Measurements from ENCODE around the gene GHRHR.

Gene GHRHR

GRCh38 chr7:31017032-31017675 lies 53.4 kb downstream of the GHRHR start:
- DNase-seq (ENCODE audit: low read depth) = no peak
- H3K4me3 ChIP-seq (ENCODE audit: low read depth, low read length) = no peak overlapping the region
- TF ChIP-seq CTCF (conservative IDR thresholded peaks at IDR 0.05; ENCODE audit: low read depth, low read length) = no peak

DNA sequence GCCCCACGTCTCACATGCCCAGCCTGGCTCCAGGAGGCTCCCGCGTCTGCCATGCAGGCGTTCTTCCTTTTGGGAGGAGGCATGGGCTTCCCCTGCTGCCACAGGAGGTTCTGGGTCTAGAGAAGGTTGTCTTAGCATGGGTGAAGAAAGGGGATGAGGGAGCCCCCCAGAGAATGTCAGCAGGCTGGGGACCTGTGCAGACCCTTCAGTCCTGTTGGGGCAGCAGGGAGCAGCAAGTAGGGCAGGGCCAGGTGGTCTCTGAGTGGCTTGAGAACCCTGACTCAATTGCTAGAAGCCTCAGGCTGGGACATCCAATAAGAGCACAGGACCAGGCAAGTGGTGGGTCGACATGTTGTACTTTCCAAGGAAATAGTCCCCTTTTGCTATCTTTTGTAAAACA lies 54.0 kb downstream of the GHRHR start:
- no peak overlapping the region for H3K4me3 ChIP-seq (ENCODE audit: low read depth, low read length)
- DNase-seq (ENCODE audit: low read depth) = no peak
- TF ChIP-seq CTCF (conservative IDR thresholded peaks at IDR 0.05; ENCODE audit: low read depth, low read length) = no peak

DNA sequence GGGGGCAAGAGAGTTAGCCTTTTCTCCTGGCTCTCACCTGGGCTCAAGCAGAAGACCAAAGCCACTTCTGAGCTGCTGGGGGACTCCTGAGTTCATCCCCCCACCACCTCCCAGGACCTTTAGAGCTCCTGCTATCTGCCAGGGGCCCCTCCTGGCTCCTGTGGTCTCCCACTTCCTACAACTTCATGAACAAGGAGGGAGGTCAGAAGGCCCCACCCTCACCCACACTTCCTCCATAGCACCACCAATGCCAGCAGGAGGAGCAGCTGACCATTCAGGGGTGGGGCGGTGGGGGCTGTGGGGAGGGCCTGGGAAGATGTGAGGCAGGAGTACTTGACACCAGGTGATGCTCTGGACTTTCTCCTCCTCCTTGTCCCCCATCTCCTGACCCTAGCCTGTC lies 55.8 kb downstream of the GHRHR start:
- no peak for DNase-seq (ENCODE audit: low read depth)
- H3K4me3 ChIP-seq (ENCODE audit: low read depth, low read length) = no peak overlapping the region
- no peak for TF ChIP-seq CTCF (conservative IDR thresholded peaks at IDR 0.05; ENCODE audit: low read depth, low read length)

DNA sequence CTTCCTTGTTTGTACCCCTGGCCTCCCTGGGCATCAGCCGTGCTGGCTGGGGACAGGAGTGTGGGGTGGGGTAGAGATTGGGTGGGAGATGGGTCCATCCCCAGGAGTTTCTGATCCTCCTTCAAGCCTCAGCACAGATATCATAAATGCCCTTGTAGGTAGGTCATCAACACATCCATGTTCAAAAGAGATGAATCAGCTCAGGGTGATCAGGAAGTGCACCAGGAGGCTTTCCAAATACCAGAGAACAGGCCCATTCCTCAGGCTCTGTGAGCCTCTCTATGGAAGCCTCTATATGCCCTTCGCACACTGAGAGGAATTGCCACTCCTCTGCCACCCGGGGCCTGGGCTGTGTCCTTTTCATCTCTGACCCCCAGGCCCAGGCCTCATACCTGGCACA lies 56.4 kb downstream of the GHRHR start:
- DNase-seq (ENCODE audit: low read depth) = no peak
- no peak overlapping the region for H3K4me3 ChIP-seq (ENCODE audit: low read depth, low read length)
- no peak for TF ChIP-seq CTCF (conservative IDR thresholded peaks at IDR 0.05; ENCODE audit: low read depth, low read length)

DNA sequence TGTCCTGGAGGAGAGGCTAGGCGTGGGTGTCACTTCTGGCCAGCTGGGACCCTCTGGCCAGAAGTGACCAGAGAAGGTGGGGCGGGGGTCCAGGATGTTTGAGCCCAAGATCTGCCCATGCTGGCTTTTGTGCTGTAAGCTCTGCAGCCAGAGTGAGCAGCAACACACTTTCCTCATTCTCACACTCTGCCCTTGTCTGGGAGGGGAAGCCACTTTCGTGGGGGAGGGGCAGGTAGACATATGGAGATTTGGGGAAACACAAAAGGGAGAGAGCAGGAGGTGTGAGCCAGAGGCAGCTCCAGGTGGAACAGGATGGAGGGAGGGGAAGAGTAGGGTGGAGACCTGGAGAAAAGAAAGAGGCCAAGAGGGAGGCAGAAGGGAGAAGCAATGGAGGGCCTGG lies 56.9 kb downstream of the GHRHR start:
- H3K4me3 ChIP-seq (ENCODE audit: low read depth, low read length) = no peak overlapping the region
- no peak for TF ChIP-seq CTCF (conservative IDR thresholded peaks at IDR 0.05; ENCODE audit: low read depth, low read length)
- no peak for DNase-seq (ENCODE audit: low read depth)

GRCh38 chr7:31022117-31022516 lies 58.4 kb downstream of the GHRHR start:
- no peak overlapping the region for H3K4me3 ChIP-seq (ENCODE audit: low read depth, low read length)
- no peak for DNase-seq (ENCODE audit: low read depth)
- TF ChIP-seq CTCF (conservative IDR thresholded peaks at IDR 0.05; ENCODE audit: low read depth, low read length) = no peak

DNA sequence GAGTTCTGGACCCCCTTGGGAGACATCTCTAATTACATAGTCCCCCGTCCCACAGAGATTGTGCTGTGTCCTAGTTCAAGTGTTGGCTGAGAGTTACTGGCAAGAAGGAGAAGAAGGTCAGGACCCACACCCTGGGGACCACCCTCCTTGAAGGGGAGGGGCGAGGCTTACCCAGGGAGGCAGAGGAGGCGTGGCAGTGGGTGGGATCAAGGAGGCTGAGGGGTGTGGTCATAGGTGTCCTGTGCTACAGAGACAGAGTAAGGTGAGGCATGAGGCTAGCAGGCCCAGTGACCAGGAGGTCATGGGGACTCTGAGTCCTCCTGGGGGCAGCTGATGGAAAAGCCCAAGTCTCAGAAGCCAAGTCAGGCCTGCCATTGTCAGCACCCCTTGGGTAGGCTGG lies 59.0 kb downstream of the GHRHR start:
- no peak for TF ChIP-seq CTCF (conservative IDR thresholded peaks at IDR 0.05; ENCODE audit: low read depth, low read length)
- DNase-seq (ENCODE audit: low read depth) = no peak
- H3K4me3 ChIP-seq (ENCODE audit: low read depth, low read length) = no peak overlapping the region
